Measurements from ENCODE around the gene MACF1. TPM values are rescaled to one million over a fixed set of nuclear protein-coding genes. Genes with fewer than 3 reads are reported as not detected.

Gene MACF1
- total and polyA plus RNA-seq, 2 donors (not counting 1 experiment from before 2014, with no cell fraction given): 64.1 to 159 TPM

DNA sequence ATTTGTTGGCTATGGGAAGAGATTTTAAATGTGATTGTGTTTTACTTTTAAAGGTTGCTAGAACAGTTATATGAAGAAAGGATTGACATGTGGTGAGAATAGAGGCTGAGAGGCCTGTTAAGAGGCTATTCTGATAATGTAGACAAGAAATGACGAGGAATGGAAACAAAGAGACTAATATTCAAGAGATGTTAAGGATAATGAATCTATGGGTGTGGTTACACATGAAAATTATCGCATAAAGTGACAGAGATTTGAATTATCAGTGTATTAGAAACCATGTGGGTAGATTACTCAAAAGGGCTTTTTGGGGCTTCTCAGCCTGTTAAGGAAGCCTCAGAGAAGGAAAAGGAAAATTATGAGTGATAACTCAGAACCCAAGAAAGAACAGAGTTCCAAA, 120.4 kb downstream of the MACF1 start:
- ATAC-seq (ENCODE audit: low read depth) (no peak), DNase-seq (no peak)
- Histone ChIP-seq H3K27me3 (replicated peaks in 1 of 4; ENCODE audit: control extremely low read depth in 1 of 4, control insufficient read depth in 3 of 4, insufficient read depth in 4 of 4, low read length in 3 of 4) (no peaks in the 10 kb centered on the region), H3K9ac (ENCODE audit: low read length) (no peak overlapping the region), H3K79me2 (ENCODE audit: control insufficient read depth, insufficient read depth, low read length) (no peaks in the 10 kb centered on the region), H3K9me3 (ENCODE audit: control extremely low read depth in 1 of 3, control insufficient read depth in 2 of 3, insufficient read depth in 1 of 3, low read length in 2 of 3) (no peaks in the 10 kb centered on the region), H3K4me2 (replicated peaks; ENCODE audit: low read depth, low read length, poor library complexity, severe bottlenecking) (no peak overlapping the region), H3K27ac (ENCODE audit: low read length in 2 of 2) (no peak overlapping the region), H3K4me1 (ENCODE audit: control insufficient read depth in 2 of 2, insufficient read depth in 2 of 2, low read length in 2 of 2) (no peaks in the 10 kb centered on the region), H4K20me1 (ENCODE audit: control insufficient read depth, insufficient read depth, low read length, poor library complexity, severe bottlenecking) (no peaks in the 10 kb centered on the region), H2AFZ (ENCODE audit: insufficient read depth, low read depth, low read length, poor library complexity, severe bottlenecking) (no peak overlapping the region), H3K4me3 (ENCODE audit: control extremely low read depth in 1 of 5, extremely low read depth in 1 of 5, insufficient read depth in 1 of 5, low read depth in 2 of 5, low read length in 4 of 5) (no peak overlapping the region), H3K36me3 (replicated peaks in 1 of 2; ENCODE audit: control extremely low read depth in 1 of 2, control insufficient read depth in 1 of 2, extremely low read depth in 1 of 2, insufficient read depth in 2 of 2, low read length in 1 of 2) (peaks cover 45 to 91% of the 10 kb centered on the region in 2 experiments)
- Mint-ChIP-seq H3K27ac (no peak overlapping the region), H3K9me3 (ENCODE audit: insufficient read depth) (no peaks in the 10 kb centered on the region), H3K4me1 (no peaks in the 10 kb centered on the region), H3K27me3 (no peaks in the 10 kb centered on the region), H3K4me3 (no peak overlapping the region)
- ChIA-PET CTCF (interaction anchor here (1.2 kb wide), 1 partner anchor 132 kb away, joined by 4 read pairs; no protein-coding TSS in a partner anchor), POLR2A (no interaction called here)
- WGBS (ENCODE audit: insufficient coverage): 100% methylated on average over 2 of the region's 2 CpGs
- TF ChIP-seq CTCF (IDR thresholded peaks at IDR 0.05) (no peak), EZH2 (IDR thresholded peaks at IDR 0.05; ENCODE audit: borderline replicate concordance, insufficient read depth, low read depth, low read length, poor library complexity, severe bottlenecking) (no peak)
- intact Hi-C loops (cut with micrococcal nuclease): loop anchor here (10.0 kb wide), 1 partner anchor 110 kb away; no protein-coding TSS in a partner anchor

- Mint-ChIP-seq H3K4me3 (no peak overlapping the region), H3K9me3 (ENCODE audit: insufficient read depth) (no peaks in the 10 kb centered on the region), H3K27ac (no peak overlapping the region), H3K4me1 (no peaks in the 10 kb centered on the region), H3K27me3 (no peaks in the 10 kb centered on the region)
- no peaks in the 10 kb centered on the region for H3K27me3 ChIP-seq (replicated peaks in 1 of 4; ENCODE audit: control extremely low read depth in 1 of 4, control insufficient read depth in 3 of 4, insufficient read depth in 4 of 4, low read length in 3 of 4)
- no peak overlapping the region for H3K4me3 ChIP-seq (ENCODE audit: control extremely low read depth in 1 of 5, extremely low read depth in 1 of 5, insufficient read depth in 1 of 5, low read depth in 2 of 5, low read length in 4 of 5)
- ATAC-seq (ENCODE audit: low read depth): no peak
- H3K4me2 ChIP-seq (replicated peaks; ENCODE audit: low read depth, low read length, poor library complexity, severe bottlenecking): no peak overlapping the region
- TF ChIP-seq EZH2 (IDR thresholded peaks at IDR 0.05; ENCODE audit: borderline replicate concordance, insufficient read depth, low read depth, low read length, poor library complexity, severe bottlenecking): no peak
- TF ChIP-seq CTCF (IDR thresholded peaks at IDR 0.05): no peak
- no peak overlapping the region for H3K9ac ChIP-seq (ENCODE audit: low read length)
- H4K20me1 ChIP-seq (ENCODE audit: control insufficient read depth, insufficient read depth, low read length, poor library complexity, severe bottlenecking): no peaks in the 10 kb centered on the region
- no peak overlapping the region for H2AFZ ChIP-seq (ENCODE audit: insufficient read depth, low read depth, low read length, poor library complexity, severe bottlenecking)
- CTCF ChIA-PET: no interaction called here
- no peak for DNase-seq
- peaks cover 34 to 89% of the 10 kb centered on the region in 2 experiments for H3K36me3 ChIP-seq (replicated peaks in 1 of 2; ENCODE audit: control extremely low read depth in 1 of 2, control insufficient read depth in 1 of 2, extremely low read depth in 1 of 2, insufficient read depth in 2 of 2, low read length in 1 of 2)
- no peaks in the 10 kb centered on the region for H3K79me2 ChIP-seq (ENCODE audit: control insufficient read depth, insufficient read depth, low read length)
- 100% methylated on average over 1 of the region's 1 CpG for WGBS (ENCODE audit: insufficient coverage)
- POLR2A ChIA-PET: no interaction called here
- H3K9me3 ChIP-seq (ENCODE audit: control extremely low read depth in 1 of 3, control insufficient read depth in 2 of 3, insufficient read depth in 1 of 3, low read length in 2 of 3): no peaks in the 10 kb centered on the region
- no peak overlapping the region for H3K27ac ChIP-seq (ENCODE audit: low read length in 2 of 2)
- intact Hi-C loops (cut with micrococcal nuclease): loop anchor here (10.0 kb wide), 1 partner anchor 108 kb away; no protein-coding TSS in a partner anchor
- H3K4me1 ChIP-seq (ENCODE audit: control insufficient read depth in 2 of 2, insufficient read depth in 2 of 2, low read length in 2 of 2): no peaks in the 10 kb centered on the region
Measured at GRCh38 chr1:39326836-39327235, 122.3 kb downstream of the MACF1 start.
